Mammary epithelial cell (primary cell): ENCODE results near the gene CTNNB1.

ENCODE experiments used
- CTCF ChIP-seq, 2 donors: IDR thresholded peaks in 1 of 2; conservative IDR thresholded peaks in 1 of 2; 2 replicates each; pipeline ENCODE4 v1.5.1; 2011 to 2012; ENCODE audit warnings: inconsistent platforms in 2 of 2, low read length in 2 of 2, mild to moderate bottlenecking in 2 of 2, control low read depth in 1 of 2, low read depth in 1 of 2; ENCODE audit not compliant: insufficient read depth in 1 of 2; ENCODE audit errors: extremely low read depth in 1 of 2
- EZH2 ChIP-seq: IDR thresholded peaks from 2 replicates; pipeline ENCODE4 v1.6.1; 2012; ENCODE audit warnings: low read length, inconsistent platforms, borderline replicate concordance

GRCh38 chr3:41212088-41212487 lies 12.8 kb downstream of the CTNNB1 start:
- TF ChIP-seq CTCF (conservative IDR thresholded peaks at IDR 0.05 in 1 of 2, IDR thresholded peaks at IDR 0.05 in 1 of 2; ENCODE audit: extremely low read depth in 1 of 2, insufficient read depth in 1 of 2, low read depth in 1 of 2, low read length in 2 of 2) (no peak), EZH2 (no peak)
